Neural progenitor cell (in vitro differentiated cells): Measurements from ENCODE around the gene ZCCHC7. TPM values are rescaled to one million over a fixed set of nuclear protein-coding genes. Genes with fewer than 3 reads are reported as not detected.

Experiments
- DNase-seq: peaks from one replicate; pipeline ENCODE4 v3.0.0-alpha.2; 2016; ENCODE audit warnings: low spot score
- H2AFZ ChIP-seq: fragments of 200-600 bp; sonication (generic); replicated peaks from 2 replicates; pipeline ENCODE4 v1.6.1; 2016; ENCODE audit warnings: antibody characterized with exemption
- H3F3A ChIP-seq: fragments of 200-600 bp; sonication (generic); 2 replicates; pipeline ENCODE4 v1.6.1; 2016; ENCODE audit warnings: antibody characterized with exemption, low read depth
- H3K27ac ChIP-seq: fragments of 200-600 bp; sonication (generic); 2 replicates; pipeline ENCODE4 v1.5.1; 2016; ENCODE audit warnings: mild to moderate bottlenecking
- H3K27me3 ChIP-seq: fragments of 200-600 bp; sonication (generic); 2 replicates; pipeline ENCODE4 v1.6.1; 2016; ENCODE audit warnings: mild to moderate bottlenecking, moderate library complexity
- H3K36me3 ChIP-seq: fragments of 200-600 bp; sonication (generic); 2 replicates; pipeline ENCODE4 v1.5.1; 2016
- H3K4me1 ChIP-seq: fragments of 200-600 bp; sonication (generic); 2 replicates; pipeline ENCODE4 v1.6.1; 2016; ENCODE audit warnings: mixed run types
- H3K4me2 ChIP-seq: fragments of 200-600 bp; sonication (generic); 2 replicates; pipeline ENCODE4 v1.6.1; 2016
- H3K4me3 ChIP-seq: fragments of 200-600 bp; sonication (generic); 2 replicates; pipeline ENCODE4 v1.5.1; 2016
- H3K79me2 ChIP-seq: fragments of 200-600 bp; sonication (generic); 2 replicates; pipeline ENCODE4 v1.6.1; 2016; ENCODE audit warnings: low read depth
- H3K9ac ChIP-seq: fragments of 200-600 bp; sonication (generic); 2 replicates; pipeline ENCODE4 v1.6.1; 2016
- H3K9me3 ChIP-seq: fragments of 200-600 bp; sonication (generic); 2 replicates; pipeline ENCODE4 v1.5.1; 2016; ENCODE audit warnings: low read depth
- H4K20me1 ChIP-seq: fragments of 200-600 bp; sonication (generic); 2 replicates; pipeline ENCODE4 v1.6.1; 2016; ENCODE audit warnings: low read depth
- H3K27ac Mint-ChIP-seq: 3 replicates; pipeline ENCODE4 v1.8.0; 2021; ENCODE audit warnings: mixed read lengths
- H3K27me3 Mint-ChIP-seq: 2 replicates; pipeline ENCODE4 v1.8.0; 2022; ENCODE audit warnings: low read depth, mild to moderate bottlenecking, inconsistent platforms, moderate library complexity, mixed read lengths; ENCODE audit not compliant: insufficient read depth
- H3K36me3 Mint-ChIP-seq: 3 replicates; pipeline ENCODE4 v1.8.0; 2021; ENCODE audit warnings: mixed read lengths
- H3K4me1 Mint-ChIP-seq: 3 replicates; pipeline ENCODE4 v1.8.0; 2021; ENCODE audit warnings: mixed read lengths
- H3K4me3 Mint-ChIP-seq: 3 replicates; pipeline ENCODE4 v1.8.0; 2021; ENCODE audit warnings: mild to moderate bottlenecking, moderate library complexity, mixed read lengths
- H3K9me3 Mint-ChIP-seq: 3 replicates; pipeline ENCODE4 v1.8.0; 2020; ENCODE audit warnings: mixed read lengths
- EZH2 ChIP-seq: fragments of 200-600 bp; sonication (generic); IDR thresholded peaks from 2 replicates; pipeline ENCODE4 v1.6.1; 2017; ENCODE audit warnings: antibody characterized with exemption, mild to moderate bottlenecking, moderate library complexity
- EZH2phosphoT487 ChIP-seq: fragments of 200-600 bp; sonication (generic); IDR thresholded peaks from 2 replicates; pipeline ENCODE4 v1.6.1; 2017; ENCODE audit warnings: antibody characterized with exemption
- total RNA-seq: library from RNA; depleted of rRNA; stranded (reverse); fragments of >200 nt; gene quantifications from 2 replicates; pipeline ENCODE4 v1.2.3, GENCODE V29; 2015; ENCODE audit warnings: low replicate concordance
- TF ChIP-seq, protein P1 (sequence below): fragments of 200-600 bp; sonication (generic); IDR thresholded peaks from 2 replicates; pipeline ENCODE4 v1.5.1; 2017; ENCODE audit warnings: antibody characterized with exemption, mild to moderate bottlenecking

The ZCCHC7 gene
- total RNA-seq, 1 donor from 2014 or later, result 27.6 TPM

DNA sequence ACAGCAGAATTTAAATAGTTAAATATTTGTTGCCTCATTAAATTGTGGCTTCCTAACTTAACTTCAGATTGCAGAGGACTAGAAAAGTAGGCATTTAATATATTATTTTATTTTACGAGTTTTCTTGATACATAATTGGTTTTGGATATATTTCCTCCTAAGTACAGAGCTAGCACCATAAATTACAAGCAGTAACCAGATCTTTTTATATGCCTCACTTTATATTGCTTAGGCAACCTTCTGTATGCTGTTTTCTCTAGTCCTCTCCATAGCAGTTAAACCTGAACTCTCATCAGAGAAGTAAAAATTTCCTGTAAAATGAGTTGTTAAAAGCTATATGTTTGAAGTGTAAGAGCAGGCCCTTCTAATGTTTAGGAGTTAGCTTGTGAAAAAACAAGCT, 144.2 kb downstream of the ZCCHC7 start:
- no peaks in the 10 kb centered on the region for H3K36me3 ChIP-seq
- no peak overlapping the region for H3K9ac ChIP-seq
- H3K79me2 ChIP-seq, result no peaks in the 10 kb centered on the region
- no peak overlapping the region for H3K4me3 ChIP-seq
- H3K4me1 ChIP-seq, result no peaks in the 10 kb centered on the region
- H3F3A ChIP-seq, result peaks cover 8% of the 10 kb centered on the region
- peaks cover 7% of the 10 kb centered on the region for H3K36me3 Mint-ChIP-seq
- H3K27me3 Mint-ChIP-seq, result no peaks in the 10 kb centered on the region
- no peaks in the 10 kb centered on the region for H3K27me3 ChIP-seq
- H3K4me2 ChIP-seq, result no peak overlapping the region
- TF ChIP-seq EZH2 (no peak), EZH2phosphoT487 (no peak)
- TF ChIP-seq, protein P1, sequence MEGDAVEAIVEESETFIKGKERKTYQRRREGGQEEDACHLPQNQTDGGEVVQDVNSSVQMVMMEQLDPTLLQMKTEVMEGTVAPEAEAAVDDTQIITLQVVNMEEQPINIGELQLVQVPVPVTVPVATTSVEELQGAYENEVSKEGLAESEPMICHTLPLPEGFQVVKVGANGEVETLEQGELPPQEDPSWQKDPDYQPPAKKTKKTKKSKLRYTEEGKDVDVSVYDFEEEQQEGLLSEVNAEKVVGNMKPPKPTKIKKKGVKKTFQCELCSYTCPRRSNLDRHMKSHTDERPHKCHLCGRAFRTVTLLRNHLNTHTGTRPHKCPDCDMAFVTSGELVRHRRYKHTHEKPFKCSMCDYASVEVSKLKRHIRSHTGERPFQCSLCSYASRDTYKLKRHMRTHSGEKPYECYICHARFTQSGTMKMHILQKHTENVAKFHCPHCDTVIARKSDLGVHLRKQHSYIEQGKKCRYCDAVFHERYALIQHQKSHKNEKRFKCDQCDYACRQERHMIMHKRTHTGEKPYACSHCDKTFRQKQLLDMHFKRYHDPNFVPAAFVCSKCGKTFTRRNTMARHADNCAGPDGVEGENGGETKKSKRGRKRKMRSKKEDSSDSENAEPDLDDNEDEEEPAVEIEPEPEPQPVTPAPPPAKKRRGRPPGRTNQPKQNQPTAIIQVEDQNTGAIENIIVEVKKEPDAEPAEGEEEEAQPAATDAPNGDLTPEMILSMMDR, result no peak
- no peak overlapping the region for H2AFZ ChIP-seq
- no peak overlapping the region for H3K4me3 Mint-ChIP-seq
- H3K27ac ChIP-seq, result no peak overlapping the region
- no peak for DNase-seq
- peaks cover 23% of the 10 kb centered on the region for H3K4me1 Mint-ChIP-seq
- no peaks in the 10 kb centered on the region for H3K9me3 Mint-ChIP-seq
- H3K27ac Mint-ChIP-seq, result no peak overlapping the region
- H3K9me3 ChIP-seq, result no peaks in the 10 kb centered on the region
- peaks cover 28% of the 10 kb centered on the region for H4K20me1 ChIP-seq

DNA sequence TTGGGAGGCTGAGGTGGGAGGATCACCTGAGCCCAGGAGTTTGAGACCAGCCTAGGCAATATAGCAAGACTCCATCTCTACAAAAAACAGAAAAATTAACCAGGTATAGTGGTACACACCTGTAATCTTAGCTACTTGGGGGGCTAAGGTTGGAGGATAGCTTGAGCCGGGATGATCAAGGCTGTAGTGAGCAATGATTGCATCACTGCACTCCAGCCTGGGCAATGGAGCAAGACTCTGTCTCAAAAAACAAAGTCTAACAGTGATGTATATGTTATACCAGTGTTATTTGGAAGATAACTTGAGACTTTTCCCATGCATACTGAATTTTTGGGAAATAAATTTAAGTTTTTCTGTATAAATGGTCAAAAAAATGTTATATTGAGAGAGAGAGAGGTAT, 146.3 kb downstream of the ZCCHC7 start:
- DNase-seq, result no peak
- peaks cover 9% of the 10 kb centered on the region for H3K4me1 Mint-ChIP-seq
- TF ChIP-seq EZH2 (no peak), EZH2phosphoT487 (no peak)
- TF ChIP-seq, protein P1, result no peak
- H3K4me3 ChIP-seq, result no peak overlapping the region
- H3K9me3 ChIP-seq, result no peaks in the 10 kb centered on the region
- no peaks in the 10 kb centered on the region for H3K36me3 ChIP-seq
- H3K36me3 Mint-ChIP-seq, result peaks cover 7% of the 10 kb centered on the region
- no peaks in the 10 kb centered on the region for H3K79me2 ChIP-seq
- peaks cover 14% of the 10 kb centered on the region for H4K20me1 ChIP-seq
- H3F3A ChIP-seq, result no peaks in the 10 kb centered on the region
- no peak overlapping the region for H3K9ac ChIP-seq
- no peak overlapping the region for H3K4me3 Mint-ChIP-seq
- no peaks in the 10 kb centered on the region for H3K4me1 ChIP-seq
- no peak overlapping the region for H3K4me2 ChIP-seq
- H3K27ac Mint-ChIP-seq, result no peak overlapping the region
- no peaks in the 10 kb centered on the region for H3K9me3 Mint-ChIP-seq
- no peaks in the 10 kb centered on the region for H3K27me3 Mint-ChIP-seq
- H3K27ac ChIP-seq, result no peak overlapping the region
- no peak overlapping the region for H2AFZ ChIP-seq
- H3K27me3 ChIP-seq, result no peaks in the 10 kb centered on the region

DNA sequence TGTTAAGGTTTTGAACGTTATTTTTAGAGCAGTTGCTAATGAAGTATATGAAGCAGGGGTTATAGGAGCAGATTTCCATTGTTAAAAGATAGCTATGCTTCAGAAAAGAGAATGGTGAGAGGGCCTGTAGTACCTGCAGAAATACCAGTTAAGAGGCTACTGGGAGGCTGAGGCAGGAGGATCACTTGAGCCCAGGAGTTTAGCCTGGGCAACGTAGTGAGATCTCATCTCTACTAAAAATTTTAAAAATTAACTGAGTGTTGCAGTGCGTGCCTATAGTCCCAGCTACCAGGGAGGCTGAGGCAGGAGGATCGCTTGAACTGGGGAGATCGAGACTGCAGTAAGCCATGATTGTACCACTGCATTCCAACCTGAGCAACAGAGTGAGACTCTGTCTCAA, 148.8 kb downstream of the ZCCHC7 start:
- H3F3A ChIP-seq, result no peaks in the 10 kb centered on the region
- H3K27ac ChIP-seq, result no peak overlapping the region
- H3K27me3 Mint-ChIP-seq, result no peaks in the 10 kb centered on the region
- no peaks in the 10 kb centered on the region for H3K4me1 Mint-ChIP-seq
- H3K27ac Mint-ChIP-seq, result no peak overlapping the region
- H3K79me2 ChIP-seq, result no peaks in the 10 kb centered on the region
- H3K4me1 ChIP-seq, result no peaks in the 10 kb centered on the region
- H3K4me3 Mint-ChIP-seq, result no peak overlapping the region
- no peak overlapping the region for H3K4me3 ChIP-seq
- H2AFZ ChIP-seq, result no peak overlapping the region
- H3K4me2 ChIP-seq, result no peak overlapping the region
- H3K36me3 Mint-ChIP-seq, result peaks cover 22% of the 10 kb centered on the region
- H3K27me3 ChIP-seq, result no peaks in the 10 kb centered on the region
- no peaks in the 10 kb centered on the region for H3K36me3 ChIP-seq
- no peaks in the 10 kb centered on the region for H3K9me3 ChIP-seq
- peaks cover 4% of the 10 kb centered on the region for H3K9me3 Mint-ChIP-seq
- TF ChIP-seq EZH2 (no peak), EZH2phosphoT487 (no peak)
- TF ChIP-seq, protein P1, result no peak
- H4K20me1 ChIP-seq, result no peaks in the 10 kb centered on the region
- no peak overlapping the region for H3K9ac ChIP-seq
- no peak for DNase-seq

DNA sequence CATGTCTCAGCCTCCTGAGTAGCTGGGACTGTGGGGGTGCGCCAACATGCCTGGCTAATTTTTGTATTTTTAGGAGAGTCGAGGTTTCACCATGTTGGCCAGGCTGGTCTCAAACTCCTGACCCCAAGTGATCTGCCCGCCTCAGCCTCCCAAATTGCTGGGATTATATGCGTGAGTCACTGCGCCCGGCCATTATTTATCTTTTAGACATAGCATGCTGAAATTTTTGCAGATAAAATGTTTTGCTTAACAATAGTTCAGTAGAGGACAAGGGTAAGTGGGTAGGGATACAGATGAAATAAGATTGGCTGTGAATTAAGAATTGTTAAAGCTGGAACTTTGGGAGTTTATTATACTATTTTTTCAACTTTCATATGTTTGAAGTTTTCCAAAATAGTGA, 151.3 kb downstream of the ZCCHC7 start:
- Mint-ChIP-seq H3K4me1 (no peaks in the 10 kb centered on the region), H3K27ac (no peak overlapping the region), H3K27me3 (peaks cover 3% of the 10 kb centered on the region), H3K4me3 (no peak overlapping the region), H3K36me3 (peaks cover 25% of the 10 kb centered on the region), H3K9me3 (peaks cover 4% of the 10 kb centered on the region)
- no peaks in the 10 kb centered on the region for H4K20me1 ChIP-seq
- no peaks in the 10 kb centered on the region for H3K36me3 ChIP-seq
- no peaks in the 10 kb centered on the region for H3K79me2 ChIP-seq
- H3K9ac ChIP-seq, result no peak overlapping the region
- no peaks in the 10 kb centered on the region for H3K4me1 ChIP-seq
- no peak overlapping the region for H3K4me2 ChIP-seq
- no peaks in the 10 kb centered on the region for H3K9me3 ChIP-seq
- H3K27me3 ChIP-seq, result no peaks in the 10 kb centered on the region
- no peak for DNase-seq
- H3K27ac ChIP-seq, result no peak overlapping the region
- no peak overlapping the region for H2AFZ ChIP-seq
- H3K4me3 ChIP-seq, result no peak overlapping the region
- no peaks in the 10 kb centered on the region for H3F3A ChIP-seq
- TF ChIP-seq EZH2, result no peak
- TF ChIP-seq, protein P1, result no peak
- no peak for TF ChIP-seq EZH2phosphoT487
